Astrocyte of the spinal cord (primary cell): Measurements from ENCODE around the gene LPAR3.

Experiments
- DNase-seq: peaks from one replicate; pipeline ENCODE4 v3.0.0; 2011; ENCODE audit warnings: low read depth, low spot score
- H3K4me3 ChIP-seq: 2 replicates; pipeline ENCODE4 v1.5.1; 2011; ENCODE audit warnings: low read depth, mild to moderate bottlenecking, low read length, moderate library complexity
- in situ Hi-C: cut with HindIII; loops from 2 replicates; pipeline ENCODE4 v1.10.0; 2017; ENCODE audit warnings: low sequenced_read_pairs
- TF ChIP-seq, protein P1 (sequence below): IDR thresholded peaks from 2 replicates; pipeline ENCODE4 v1.5.1; 2012; ENCODE audit warnings: low read depth, mild to moderate bottlenecking, low read length, inconsistent platforms

LPAR3 gene

GRCh38 chr1:84861988-84862644 lies 30.9 kb downstream of the LPAR3 start:
- no peak for DNase-seq
- in situ Hi-C loops = no loop called here

GRCh38 chr1:84861516-84861915 lies 31.5 kb downstream of the LPAR3 start:
- in situ Hi-C loops = no loop called here
- TF ChIP-seq, protein P1, sequence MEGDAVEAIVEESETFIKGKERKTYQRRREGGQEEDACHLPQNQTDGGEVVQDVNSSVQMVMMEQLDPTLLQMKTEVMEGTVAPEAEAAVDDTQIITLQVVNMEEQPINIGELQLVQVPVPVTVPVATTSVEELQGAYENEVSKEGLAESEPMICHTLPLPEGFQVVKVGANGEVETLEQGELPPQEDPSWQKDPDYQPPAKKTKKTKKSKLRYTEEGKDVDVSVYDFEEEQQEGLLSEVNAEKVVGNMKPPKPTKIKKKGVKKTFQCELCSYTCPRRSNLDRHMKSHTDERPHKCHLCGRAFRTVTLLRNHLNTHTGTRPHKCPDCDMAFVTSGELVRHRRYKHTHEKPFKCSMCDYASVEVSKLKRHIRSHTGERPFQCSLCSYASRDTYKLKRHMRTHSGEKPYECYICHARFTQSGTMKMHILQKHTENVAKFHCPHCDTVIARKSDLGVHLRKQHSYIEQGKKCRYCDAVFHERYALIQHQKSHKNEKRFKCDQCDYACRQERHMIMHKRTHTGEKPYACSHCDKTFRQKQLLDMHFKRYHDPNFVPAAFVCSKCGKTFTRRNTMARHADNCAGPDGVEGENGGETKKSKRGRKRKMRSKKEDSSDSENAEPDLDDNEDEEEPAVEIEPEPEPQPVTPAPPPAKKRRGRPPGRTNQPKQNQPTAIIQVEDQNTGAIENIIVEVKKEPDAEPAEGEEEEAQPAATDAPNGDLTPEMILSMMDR = no peak
- no peak for DNase-seq
- H3K4me3 ChIP-seq = no peak overlapping the region

More at GRCh38 chr1:84861988-84862644, 30.9 kb downstream of the LPAR3 start:
- no peak overlapping the region for H3K4me3 ChIP-seq
- TF ChIP-seq, protein P1 = no peak

- TF ChIP-seq, protein P1 = no peak
Observed at GRCh38 chr1:84859866-84860265, 33.1 kb downstream of the LPAR3 start.

GRCh38 chr1:84857906-84858305 lies 35.1 kb downstream of the LPAR3 start:
- in situ Hi-C loops = no loop called here
- no peak for DNase-seq
- TF ChIP-seq, protein P1 = no peak
- H3K4me3 ChIP-seq = no peak overlapping the region

More at GRCh38 chr1:84859866-84860265, 33.1 kb downstream of the LPAR3 start:
- DNase-seq = no peak
- no peak overlapping the region for H3K4me3 ChIP-seq
- in situ Hi-C loops = no loop called here

GRCh38 chr1:84856726-84857270 lies 36.2 kb downstream of the LPAR3 start:
- DNase-seq = no peak
- TF ChIP-seq, protein P1 = no peak
- H3K4me3 ChIP-seq = no peak overlapping the region
- in situ Hi-C loops = no loop called here

DNA sequence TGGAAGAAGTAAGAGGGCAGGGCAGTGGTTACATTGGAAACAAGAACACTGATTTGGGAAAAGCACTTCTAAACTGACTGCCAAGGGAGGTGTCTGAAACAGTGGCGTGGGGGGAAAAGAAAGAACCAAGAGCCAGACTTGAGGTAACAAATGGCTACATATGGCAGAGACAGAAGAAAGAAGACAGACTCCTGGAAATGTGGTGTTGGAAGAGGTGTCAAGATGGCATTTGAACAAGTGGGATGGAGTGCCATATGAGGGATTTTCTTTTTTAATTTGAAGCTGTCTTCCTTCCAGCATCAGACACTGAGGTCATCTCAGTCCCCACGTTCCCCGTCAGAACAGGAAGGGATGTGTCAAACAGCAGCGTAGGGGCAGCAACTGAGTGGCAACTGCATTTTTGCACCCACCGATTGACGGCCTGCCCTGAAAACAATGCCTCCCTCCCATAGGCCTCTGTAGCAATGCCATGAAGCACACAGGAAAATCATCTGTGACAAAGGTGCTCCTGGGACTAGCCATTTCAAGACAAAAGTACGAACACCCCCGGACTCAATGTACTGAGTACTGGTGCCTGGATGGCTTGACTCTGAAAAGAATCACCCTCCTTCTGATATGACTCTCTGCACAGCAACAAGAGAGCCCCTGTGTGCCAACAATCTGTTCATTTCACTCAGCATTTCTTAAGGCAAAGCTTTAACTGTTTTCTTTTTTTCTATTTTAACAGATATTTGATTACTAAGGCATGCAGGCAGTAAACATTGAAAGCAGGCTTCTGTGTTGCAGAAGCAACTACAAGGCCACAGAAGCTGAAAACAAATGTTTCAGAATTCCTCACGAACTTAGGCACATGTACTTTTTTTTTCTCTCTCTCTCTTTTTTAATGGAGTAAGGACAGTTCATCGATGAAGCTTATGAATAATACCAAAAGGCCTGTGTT lies 37.0 kb downstream of the LPAR3 start:
- TF ChIP-seq, protein P1 = no peak
- in situ Hi-C loops = no loop called here
- no peak overlapping the region for H3K4me3 ChIP-seq
- no peak for DNase-seq
